HepG2 (cell line): ENCODE results near the gene IL32. TPM values are rescaled to one million over a fixed set of nuclear protein-coding genes. Genes with fewer than 3 reads are reported as not detected.

Experiments used
- ATAC-seq: fragments of 200-7000 bp; cut with Tn5 transposase; 3 replicates; pipeline ENCODE4 v1.9.1; 2020; ENCODE audit warnings: mild to moderate bottlenecking, moderate library complexity
- BruUV-seq: library from RNA; stranded (reverse); fragments of 400-500 nt; replicated peaks from 2 replicates; lab custom pipeline; 2021; lab: Mats Ljungman, UMichigan
- CTCF ChIA-PET: fragments of 300-600 bp; formaldehyde crosslinking; extraction: SDS; loops from one replicate; lab custom pipeline; 2021; ENCODE audit warnings: low total read pairs, inconsistent platforms, low intra/inter-chr PET ratio; lab: Yijun Ruan, JAX
- POLR2A ChIA-PET: fragments of 350-600 bp; sonication (Branson Sonifier 250); formaldehyde crosslinking; loops from one replicate; lab custom pipeline; 2020; ENCODE audit warnings: antibody characterized with exemption, inconsistent platforms; lab: Yijun Ruan, JAX
- DNase-seq: peaks from one replicate; pipeline ENCODE4 v3.0.0-alpha.2; 2015; ENCODE audit warnings: low spot score
- FAIRE-seq: peaks from 3 replicates; lab custom pipeline; 2011; peaks lifted over from hg19 to GRCh38; lab: Jason Lieb, UNC
- H2AFZ ChIP-seq: one replicate; pipeline ENCODE4 v1.6.1; 2011; ENCODE audit warnings: low read length, inconsistent platforms
- H3K27ac ChIP-seq: fragments of 300-600 bp; 3 replicates; pipeline ENCODE4 v1.8.0; 2011; ENCODE audit warnings: mixed run types, mild to moderate bottlenecking, mixed read lengths, low read length, inconsistent platforms; ENCODE audit not compliant: insufficient read depth; ENCODE audit errors: extremely low read length
- H3K27me3 ChIP-seq, 2 experiments: fragments of 200-600 bp in 1 of 2; 2 replicates in 1 of 2; 3 replicates in 1 of 2; pipeline versions ENCODE4 v1.6.0 to v1.8.0; 2011; ENCODE audit warnings: low read length in 2 of 2, mild to moderate bottlenecking in 2 of 2, moderate library complexity in 2 of 2, inconsistent platforms in 1 of 2; ENCODE audit not compliant: insufficient read depth in 2 of 2, control insufficient read depth in 1 of 2
- H3K36me3 ChIP-seq, 2 experiments: fragments of 200-600 bp in 1 of 2; replicated peaks in 1 of 2; 2 replicates in 1 of 2; 3 replicates in 1 of 2; pipeline versions ENCODE4 v1.5.1 to v1.8.0; 2011; ENCODE audit warnings: low read length in 2 of 2, inconsistent platforms in 1 of 2; ENCODE audit not compliant: insufficient read depth in 2 of 2, control insufficient read depth in 1 of 2
- H3K4me1 ChIP-seq: 2 replicates; pipeline ENCODE4 v1.5.1; 2012; ENCODE audit warnings: low read length, inconsistent platforms; ENCODE audit not compliant: insufficient read depth
- H3K4me2 ChIP-seq: 2 replicates; pipeline ENCODE4 v1.6.0; 2011; ENCODE audit warnings: low read depth, low read length, inconsistent platforms
- H3K4me3 ChIP-seq, 3 experiments: fragments of 200-600 bp in 1 of 3; sonication (generic), shearing (Covaris generic) in 1 of 3; replicated peaks in 1 of 3; 2 replicates each; pipeline ENCODE4 v1.5.1; 2011 to 2016; ENCODE audit warnings: low read length in 3 of 3, inconsistent platforms in 2 of 3, low read depth in 2 of 3, mild to moderate bottlenecking in 2 of 3, control low read depth in 1 of 3, mixed read lengths in 1 of 3; ENCODE audit not compliant: insufficient read depth in 1 of 3
- H3K79me2 ChIP-seq: one replicate; pipeline ENCODE4 v1.6.1; 2011; ENCODE audit warnings: low read length, inconsistent platforms; ENCODE audit not compliant: insufficient read depth
- H3K9ac ChIP-seq: 2 replicates; pipeline ENCODE4 v1.6.0; 2011; ENCODE audit warnings: mild to moderate bottlenecking, low read depth, low read length, inconsistent platforms; ENCODE audit not compliant: insufficient read depth
- H3K9me3 ChIP-seq: 2 replicates; pipeline ENCODE4 v1.5.1; 2012; ENCODE audit warnings: mild to moderate bottlenecking, low read length
- H4K20me1 ChIP-seq: 2 replicates; pipeline ENCODE4 v1.6.0; 2011; ENCODE audit warnings: inconsistent platforms, mild to moderate bottlenecking, low read length, moderate library complexity; ENCODE audit not compliant: insufficient read depth
- AKNA ChIP-seq: sonication (generic); formaldehyde crosslinking; IDR thresholded peaks from 2 replicates; pipeline ENCODE4 v1.4.0; 2020; ENCODE audit warnings: missing genetic modification reagents, borderline replicate concordance
- HDAC1 ChIP-seq: sonication (generic); formaldehyde crosslinking; IDR thresholded peaks from 2 replicates; pipeline ENCODE4 v1.5.1; 2020; ENCODE audit warnings: mild to moderate bottlenecking, missing genetic modification reagents
- MAFK ChIP-seq, 2 experiments: IDR thresholded peaks in 1 of 2; conservative IDR thresholded peaks in 1 of 2; 2 replicates each; pipeline ENCODE4 v1.6.1; 2011; ENCODE audit warnings: improper control_type of control experiment in 2 of 2, low read length in 2 of 2
- POGZ ChIP-seq: sonication (generic); formaldehyde crosslinking; IDR thresholded peaks from 2 replicates; pipeline ENCODE4 v1.4.0; 2020; ENCODE audit warnings: mild to moderate bottlenecking, missing genetic modification reagents
- RAD21 ChIP-seq: fragments of 450-650 bp; formaldehyde crosslinking; IDR thresholded peaks from 2 replicates; pipeline ENCODE4 v1.5.0; 2020; ENCODE audit warnings: mild to moderate bottlenecking
- REL ChIP-seq: sonication (generic); formaldehyde crosslinking; conservative IDR thresholded peaks from 2 replicates; pipeline ENCODE4 v1.8.0; 2022; ENCODE audit warnings: mild to moderate bottlenecking, missing genetic modification reagents, moderate library complexity
- ZKSCAN1 ChIP-seq: fragments of 150-350 bp; IDR thresholded peaks from 2 replicates; pipeline ENCODE4 v1.6.1; 2014; ENCODE audit warnings: low read length
- ZMYM2 ChIP-seq: sonication (generic); formaldehyde crosslinking; IDR thresholded peaks from 2 replicates; pipeline ENCODE4 v1.8.0; 2022; ENCODE audit warnings: mild to moderate bottlenecking, missing genetic modification reagents
- ZNF318 ChIP-seq: sonication (generic); formaldehyde crosslinking; IDR thresholded peaks from 2 replicates; pipeline ENCODE4 v1.4.0; 2020; ENCODE audit warnings: mild to moderate bottlenecking, missing genetic modification reagents
- ZNF547 ChIP-seq: sonication (generic); formaldehyde crosslinking; IDR thresholded peaks from 2 replicates; pipeline ENCODE4 v1.5.1; 2020; ENCODE audit warnings: mild to moderate bottlenecking, missing genetic modification reagents
- ZNF557 ChIP-seq: sonication (generic); formaldehyde crosslinking; IDR thresholded peaks from 2 replicates; pipeline ENCODE4 v1.4.0; 2020; ENCODE audit warnings: missing genetic modification reagents
- ZNF629 ChIP-seq: sonication (generic); formaldehyde crosslinking; conservative IDR thresholded peaks from 2 replicates; pipeline ENCODE4 v1.5.0; 2020; ENCODE audit warnings: missing genetic modification reagents
- WGBS: methylation state at CpG from one replicate; pipeline ENCODE4 v1.1.6; 2017; ENCODE audit warnings: low lambda C conversion rate; 5-methylcytosine and 5-hydroxymethylcytosine counted together
- in situ Hi-C: cut with HindIII; loops from 2 replicates; pipeline ENCODE4 v1.10.0; 2017; ENCODE audit warnings: low pct_unique_long_range_greater_than_20kb; ENCODE audit not compliant: extremely low pct_ligation_motif_present
- intact Hi-C: fragments of 100-400 bp; cut with micrococcal nuclease; formaldehyde crosslinking; loops from one replicate; pipeline ENCODE4 v1.10.0; 2022; ENCODE audit not compliant: unreplicated experiment
- polyA plus RNA-seq, 8 experiments: library from polyadenylated mRNA; depleted of rRNA in 3 of 8; stranded (reverse) in 7 of 8; unstranded in 1 of 8; fragments of >200 nt; fragmentation: Illumina TruSeq in 4 of 8; extraction: Trizol in 4 of 8; gene quantifications; 2 replicates each; pipeline versions ENCODE4 v1.2.1 to v1.2.3, GENCODE V29; 2011 to 2016; ENCODE audit warnings: low read depth in 4 of 8, missing spikeins in 1 of 8, mixed read lengths in 1 of 8; ENCODE audit not compliant: insufficient read depth in 1 of 8
- total RNA-seq, 5 experiments: library from RNA; depleted of rRNA; stranded (reverse); fragments of >200 nt; fragmentation: Illumina TruSeq; extraction: Trizol; gene quantifications; 2 replicates each; pipeline ENCODE4 v1.2.3, GENCODE V29; 2016; ENCODE audit warnings: low read depth in 1 of 5

IL32 gene
- total and polyA plus RNA-seq, 2 of the 13 experiments (the other 11 are each of a cell fraction or from before 2014, with no cell fraction given) = 115 to 165 TPM

- Histone ChIP-seq H2AFZ (no peak overlapping the region), H3K36me3 (no peaks in the 10 kb centered on the region), H3K4me1 (peaks cover 42% of the 10 kb centered on the region), H3K79me2 (no peaks in the 10 kb centered on the region), H4K20me1 (no peaks in the 10 kb centered on the region), H3K27me3 (peaks cover 0 to 24% of the 10 kb centered on the region in 2 experiments; a peak in 2 of 5 replicates), H3K9me3 (no peaks in the 10 kb centered on the region), H3K4me2 (no peak overlapping the region), H3K27ac (no peak overlapping the region), H3K4me3 (no peak overlapping the region), H3K9ac (no peak overlapping the region)
- POLR2A ChIA-PET = interaction anchor here (3.3 kb wide), 1 partner anchor 31 kb away, joined by 13 read pairs; the partner anchor contains the start of gene IL32
- CTCF ChIA-PET = interaction anchor here (1.4 kb wide), 1 partner anchor 36 kb away, joined by 7 read pairs; no protein-coding TSS in a partner anchor
- ATAC-seq (no peak), FAIRE-seq (no peak), DNase-seq (no peak)
- no TSS peak for BruUV-seq
- WGBS = 43% methylated on average over 2 of the region's 6 CpGs
- in situ Hi-C loops = no loop called here
- intact Hi-C loops = loop anchor here (5.0 kb wide), 1 partner anchor 36 kb away; no protein-coding TSS in a partner anchor
- TF ChIP-seq ZNF629 (CRISPR knock-in tag) (peak; percentile 79), ZNF557 (no peak), ZKSCAN1 (peak; percentile 73; the same call in 1 of the 2 replicates), REL (no peak), ZNF318 (no peak), RAD21 (CRISPR knock-in tag) (no peak), AKNA (CRISPR knock-in tag) (no peak), ZNF547 (CRISPR knock-in tag) (no peak), ZMYM2 (CRISPR knock-in tag) (no peak), MAFK (conservative IDR thresholded peaks at IDR 0.05 in 1 of 2, IDR thresholded peaks at IDR 0.05 in 1 of 2; ENCODE audit: low read length in 2 of 2) (no peak), HDAC1 (no peak), POGZ (no peak)
Measured at GRCh38 chr16:3096362-3096761, 30.9 kb downstream of the IL32 start.
